CD4-positive, alpha-beta T cell (primary cell): Measurements from ENCODE around the gene PPP1R9B. TPM values are rescaled to one million over a fixed set of nuclear protein-coding genes. Genes with fewer than 3 reads are reported as not detected.

Source experiments
- ATAC-seq: fragments of 200-7000 bp; cut with Tn5 transposase; one replicate; pipeline ENCODE4 v1.10.0; 2022; ENCODE audit warnings: mild to moderate bottlenecking; ENCODE audit not compliant: poor library complexity
- CTCF ChIA-PET: fragments of 350-600 bp; sonication (Branson Sonifier 250); formaldehyde crosslinking; loops from one replicate; lab custom pipeline; 2021; ENCODE audit warnings: antibody characterized with exemption, inconsistent platforms; lab: Charles Lee
- POLR2A ChIA-PET: fragments of 350-600 bp; sonication (Branson Sonifier 250); formaldehyde crosslinking; loops from one replicate; lab custom pipeline; 2021; ENCODE audit warnings: antibody characterized with exemption, inconsistent platforms; lab: Charles Lee
- DNase-seq, 14 experiments: peaks; one replicate each; pipeline ENCODE4 v3.0.0-alpha.2; 2013 to 2020; ENCODE audit warnings: mixed read lengths in 2 of 14
- H3K27ac ChIP-seq, 2 donors: one replicate each; pipeline versions ENCODE4 v1.5.1 to v1.7.0; 2013; ENCODE audit warnings: low read length in 2 of 2, low read depth in 1 of 2, mild to moderate bottlenecking in 1 of 2
- H3K27me3 ChIP-seq, 2 experiments: 1 replicate in 1 of 2; 2 replicates in 1 of 2; pipeline versions ENCODE4 v1.6.1 to v1.7.0; 2013; ENCODE audit warnings: low read length in 2 of 2, control low read depth in 1 of 2, mild to moderate bottlenecking in 1 of 2, moderate library complexity in 1 of 2; ENCODE audit not compliant: insufficient read depth in 2 of 2, control insufficient read depth in 1 of 2
- H3K36me3 ChIP-seq: one replicate; pipeline ENCODE4 v1.6.1; 2013; ENCODE audit warnings: low read length, control low read depth; ENCODE audit not compliant: insufficient read depth
- H3K4me1 ChIP-seq: one replicate; pipeline ENCODE4 v1.6.1; 2013; ENCODE audit warnings: low read length, control low read depth; ENCODE audit not compliant: insufficient read depth
- H3K4me3 ChIP-seq: one replicate; pipeline ENCODE4 v1.5.1; 2013; ENCODE audit warnings: mild to moderate bottlenecking, low read length, moderate library complexity
- H3K9me3 ChIP-seq, 2 experiments: 1 replicate in 1 of 2; 2 replicates in 1 of 2; pipeline versions ENCODE4 v1.6.1 to v1.7.0; 2013; ENCODE audit warnings: low read length in 2 of 2, mild to moderate bottlenecking in 2 of 2, control low read depth in 1 of 2, moderate library complexity in 1 of 2; ENCODE audit not compliant: control insufficient read depth in 1 of 2, insufficient read depth in 1 of 2
- H3K27ac Mint-ChIP-seq: one replicate; pipeline ENCODE4 v1.8.0; 2020; ENCODE audit warnings: mixed read lengths
- H3K27me3 Mint-ChIP-seq: one replicate; pipeline ENCODE4 v1.8.0; 2021; ENCODE audit warnings: mixed read lengths
- H3K36me3 Mint-ChIP-seq: one replicate; pipeline ENCODE4 v1.8.0; 2021; ENCODE audit warnings: low read depth, mixed read lengths
- H3K4me1 Mint-ChIP-seq: one replicate; pipeline ENCODE4 v1.8.0; 2021; ENCODE audit warnings: low read depth, mixed read lengths
- H3K4me3 Mint-ChIP-seq: one replicate; pipeline ENCODE4 v1.8.0; 2020; ENCODE audit warnings: mild to moderate bottlenecking, mixed read lengths
- H3K9me3 Mint-ChIP-seq: one replicate; pipeline ENCODE4 v1.8.0; 2020; ENCODE audit warnings: mixed read lengths
- CTCF ChIP-seq: fragments of 200-600 bp; IDR thresholded peaks from one replicate; pipeline ENCODE4 v1.8.0; 2022; ENCODE audit warnings: antibody characterized with exemption, mild to moderate bottlenecking
- intact Hi-C, 2 experiments: fragments of 100-400 bp; cut with DNase I in 1 of 2; cut with micrococcal nuclease in 1 of 2; formaldehyde crosslinking; loops; one replicate each; pipeline versions ENCODE4 v1.15.1 to v1.9.0; 2023 to 2025; cut with DNase I, micrococcal nuclease
- total RNA-seq, 174 experiments: library from RNA in 2 of 174; stranded (reverse) in 2 of 174; gene quantifications; one replicate each; pipeline ENCODE4 v1.2.3 and lab custom pipeline; 2021 to 2026

PPP1R9B gene
- total RNA-seq, 2 experiments from 2014 or later, result 53.4 to 55.7 TPM

GRCh38 chr17:50113624-50114320, 36.7 kb downstream of the PPP1R9B start:
- intact Hi-C loops, result no loop called here
- DNase-seq, result no peak
- Mint-ChIP-seq H3K27me3 (peaks cover 28% of the 10 kb centered on the region), H3K9me3 (no peaks in the 10 kb centered on the region), H3K27ac (no peak overlapping the region), H3K36me3 (peaks cover 7% of the 10 kb centered on the region), H3K4me1 (peaks cover 13% of the 10 kb centered on the region), H3K4me3 (no peak overlapping the region)
- ChIA-PET POLR2A (interaction anchor here (1.6 kb wide), 1 partner anchor 20 kb away, joined by 5 read pairs; no protein-coding TSS in a partner anchor), CTCF (interaction anchor here (0.9 to 1.4 kb wide), 2 partner anchors 9 to 159 kb away, joined by 3 to 4 read pairs; no protein-coding TSS in a partner anchor)
- peaks cover 13 to 16% of the 10 kb centered on the region in 2 experiments for H3K27me3 ChIP-seq
- H3K9me3 ChIP-seq, result no peaks in the 10 kb centered on the region
- no peak for ATAC-seq
- no peak overlapping the region for H3K27ac ChIP-seq
- no peak for TF ChIP-seq CTCF
- H3K4me1 ChIP-seq, result peaks cover 11% of the 10 kb centered on the region
- no peak overlapping the region for H3K4me3 ChIP-seq
- H3K36me3 ChIP-seq, result peaks cover 6% of the 10 kb centered on the region

- intact Hi-C loops, result no loop called here
- no peak for ATAC-seq
Observed at GRCh38 chr17:50112694-50113093, 37.8 kb downstream of the PPP1R9B start.

More at GRCh38 chr17:50112694-50113093, 37.8 kb downstream of the PPP1R9B start:
- H3K9me3 Mint-ChIP-seq, result no peaks in the 10 kb centered on the region
- DNase-seq, result no peak
- ChIA-PET POLR2A (no interaction called here), CTCF (no interaction called here)
- peaks cover 14% of the 10 kb centered on the region for H3K36me3 Mint-ChIP-seq
- peaks cover 22% of the 10 kb centered on the region for H3K27me3 Mint-ChIP-seq
- Histone ChIP-seq H3K4me1 (peaks cover 9% of the 10 kb centered on the region), H3K27me3 (peaks cover 13 to 15% of the 10 kb centered on the region in 2 experiments), H3K9me3 (no peaks in the 10 kb centered on the region), H3K36me3 (peaks cover 17% of the 10 kb centered on the region), H3K4me3 (no peak overlapping the region), H3K27ac (no peak overlapping the region)
- H3K4me3 Mint-ChIP-seq, result no peak overlapping the region
- peaks cover 13% of the 10 kb centered on the region for H3K4me1 Mint-ChIP-seq
- TF ChIP-seq CTCF, result no peak
- no peak overlapping the region for H3K27ac Mint-ChIP-seq
